NOMO-1 treated with DMSO at 0.1 percent for 48 hours (cell line): ENCODE results near the gene DYNLRB1.

Source experiments
- DNase-seq: peaks from one replicate; lab custom pipeline; 2025; ENCODE audit not compliant: unreplicated experiment; lab: John Stamatoyannopoulos, UW

Gene DYNLRB1

GRCh38 chr20:34577061-34577460 is 60.8 kb downstream of the DYNLRB1 start:
- DNase-seq: no peak

GRCh38 chr20:34578025-34578424 is 61.8 kb downstream of the DYNLRB1 start:
- peak; percentile 26 for DNase-seq

GRCh38 chr20:34578521-34578920 is 62.3 kb downstream of the DYNLRB1 start:
- no peak for DNase-seq

- DNase-seq: peak; percentile 21
Observed at GRCh38 chr20:34579191-34579978, 63.2 kb downstream of the DYNLRB1 start.

- DNase-seq: peak; percentile 59
Observed at GRCh38 chr20:34579979-34580940, 64.0 kb downstream of the DYNLRB1 start.

GRCh38 chr20:34581341-34582184 is 65.3 kb downstream of the DYNLRB1 start:
- DNase-seq: peak; percentile 31

GRCh38 chr20:34582221-34582620 is 66.0 kb downstream of the DYNLRB1 start:
- no peak for DNase-seq

GRCh38 chr20:34582911-34583310 is 66.7 kb downstream of the DYNLRB1 start:
- no peak for DNase-seq

GRCh38 chr20:34583544-34583943 is 67.3 kb downstream of the DYNLRB1 start:
- no peak for DNase-seq

- no peak for DNase-seq
Observed at GRCh38 chr20:34585019-34585418, 68.8 kb downstream of the DYNLRB1 start.

GRCh38 chr20:34586488-34587163 is 70.4 kb downstream of the DYNLRB1 start:
- DNase-seq: no peak
